GM19043 (cell line): ENCODE data around the gene PRKCZ.

Experiments
- ATAC-seq: cut with Tn5 transposase; IDR thresholded peaks from one replicate; pipeline ENCODE4 v1.9.1; 2021; ENCODE audit warnings: low read depth; ENCODE audit not compliant: unreplicated experiment

The PRKCZ gene

GRCh38 chr1:2233468-2233867, 183.3 kb downstream of the PRKCZ start:
- ATAC-seq = no peak

- ATAC-seq = peak; percentile 83
Measured at GRCh38 chr1:2233997-2234761, 184.0 kb downstream of the PRKCZ start.

- ATAC-seq = no peak
Measured at GRCh38 chr1:2234762-2235113, 184.5 kb downstream of the PRKCZ start.
